HG03558 (cell line): ENCODE results near the gene MYLK3.

Source experiments
- ATAC-seq: cut with Tn5 transposase; IDR thresholded peaks from one replicate; pipeline ENCODE4 v1.9.1; 2021; ENCODE audit warnings: moderate number of reproducible peaks; ENCODE audit not compliant: unreplicated experiment; ENCODE audit errors: extremely low read depth

The MYLK3 gene

DNA sequence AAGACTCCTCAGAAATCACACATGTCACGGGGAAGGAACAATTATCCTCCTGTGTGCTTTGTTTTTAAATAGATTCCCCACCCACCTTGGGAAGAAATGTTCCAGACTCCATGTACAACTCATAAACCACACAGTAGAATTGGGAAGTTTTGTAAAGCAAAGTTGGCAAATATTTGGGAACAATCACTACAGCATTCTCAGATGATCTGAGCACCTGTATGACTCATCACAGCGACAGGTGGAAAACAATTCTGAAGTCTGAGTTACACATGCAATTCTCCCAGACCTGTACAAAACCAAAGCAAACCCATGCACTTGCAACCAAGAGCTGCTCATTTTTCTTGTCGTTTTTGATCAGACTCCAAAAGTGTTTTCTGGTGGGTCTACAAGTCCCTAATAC lies 14.4 kb upstream of the MYLK3 start:
- ATAC-seq = no peak

- ATAC-seq = no peak
Observed at GRCh38 chr16:46759309-46759708, 11.2 kb upstream of the MYLK3 start.

DNA sequence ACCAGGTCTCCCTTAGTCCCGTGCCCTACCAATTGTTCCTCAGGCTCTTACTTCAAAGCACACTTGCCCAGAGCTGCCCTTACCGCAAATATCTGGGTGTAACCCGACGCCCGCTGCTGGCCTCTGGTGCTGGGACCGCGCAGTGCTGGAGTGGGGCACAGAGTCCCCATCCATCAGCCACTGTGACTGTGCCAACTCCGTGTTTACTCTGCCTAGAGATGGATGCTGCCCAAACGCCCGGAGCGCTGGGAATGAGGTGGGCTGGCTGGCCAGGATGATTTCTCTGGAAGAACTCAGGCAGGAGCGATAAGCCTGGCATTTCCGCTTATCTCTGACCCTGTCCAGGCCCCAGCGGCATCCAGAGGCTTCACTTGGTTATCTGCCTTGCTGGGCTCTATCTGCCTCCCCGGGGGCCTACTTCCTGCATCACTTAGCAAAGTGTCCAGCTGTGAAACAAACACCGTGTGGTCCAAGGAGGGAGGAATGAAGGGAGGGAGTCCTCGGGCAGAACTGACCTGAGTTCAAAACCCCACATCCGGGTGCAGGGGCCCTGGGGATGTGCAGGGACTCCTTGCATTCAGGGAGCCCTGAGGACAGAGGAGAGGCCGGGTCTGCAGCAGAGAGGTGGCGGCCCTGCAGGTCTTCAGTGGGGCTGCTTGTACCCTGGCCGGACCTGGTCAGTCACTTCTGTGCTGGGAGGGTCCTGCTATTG lies 9.4 kb upstream of the MYLK3 start:
- ATAC-seq = no peak

- ATAC-seq = no peak
Observed at GRCh38 chr16:46756772-46757171, 8.6 kb upstream of the MYLK3 start.

DNA sequence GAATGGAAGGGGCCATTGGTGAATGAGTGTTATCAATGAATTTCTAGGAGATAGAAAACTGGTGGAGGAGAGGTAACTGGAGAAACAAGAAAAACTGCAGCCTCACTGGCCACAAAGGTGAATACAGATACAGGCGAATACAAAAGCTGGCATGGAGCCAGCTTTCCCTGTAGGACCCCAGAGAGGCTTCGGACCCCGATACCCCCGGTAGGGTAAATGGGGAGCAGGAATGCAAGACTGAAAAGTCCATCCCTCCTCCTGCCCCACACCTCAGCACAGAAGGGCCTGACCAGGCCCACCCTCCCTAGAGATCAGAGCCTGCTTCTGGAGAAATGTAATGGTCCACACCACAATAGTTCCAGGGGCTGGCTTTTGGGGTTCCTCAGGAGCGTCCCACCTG lies 4.9 kb upstream of the MYLK3 start:
- no peak for ATAC-seq

- no peak for ATAC-seq
Observed at GRCh38 chr16:46751381-46751780, 3.2 kb upstream of the MYLK3 start.

GRCh38 chr16:46748775-46749705 lies 896 bp upstream of the MYLK3 start:
- no peak for ATAC-seq

GRCh38 chr16:46746821-46747776 lies 1.0 kb downstream of the MYLK3 start:
- ATAC-seq = no peak

GRCh38 chr16:46745617-46746016 lies 2.5 kb downstream of the MYLK3 start:
- no peak for ATAC-seq

DNA sequence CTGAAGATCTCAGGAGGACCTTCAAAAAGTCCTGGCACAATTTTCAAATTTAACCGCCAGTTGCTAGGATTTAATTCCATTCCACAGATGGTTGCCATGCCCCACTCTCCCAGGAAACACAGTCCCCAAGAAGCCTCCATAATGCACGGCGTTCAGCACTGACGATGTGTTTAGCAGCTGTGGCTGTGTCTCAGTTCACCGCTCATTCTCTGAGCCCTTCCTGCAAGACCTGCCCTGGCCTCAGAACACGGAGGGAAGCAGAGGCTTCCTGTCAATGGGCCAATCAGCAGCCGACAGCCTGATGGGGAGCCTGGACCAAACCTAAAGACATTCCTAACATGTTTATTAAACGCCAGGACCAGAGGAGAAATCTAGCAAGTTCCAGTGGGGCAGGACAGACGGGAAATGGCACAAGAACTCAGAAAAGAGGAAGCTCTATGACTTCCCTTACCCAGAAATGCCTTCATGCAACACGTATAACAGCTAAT lies 4.9 kb downstream of the MYLK3 start:
- ATAC-seq = no peak

- ATAC-seq = no peak
Observed at GRCh38 chr16:46739934-46740333, 8.2 kb downstream of the MYLK3 start.

DNA sequence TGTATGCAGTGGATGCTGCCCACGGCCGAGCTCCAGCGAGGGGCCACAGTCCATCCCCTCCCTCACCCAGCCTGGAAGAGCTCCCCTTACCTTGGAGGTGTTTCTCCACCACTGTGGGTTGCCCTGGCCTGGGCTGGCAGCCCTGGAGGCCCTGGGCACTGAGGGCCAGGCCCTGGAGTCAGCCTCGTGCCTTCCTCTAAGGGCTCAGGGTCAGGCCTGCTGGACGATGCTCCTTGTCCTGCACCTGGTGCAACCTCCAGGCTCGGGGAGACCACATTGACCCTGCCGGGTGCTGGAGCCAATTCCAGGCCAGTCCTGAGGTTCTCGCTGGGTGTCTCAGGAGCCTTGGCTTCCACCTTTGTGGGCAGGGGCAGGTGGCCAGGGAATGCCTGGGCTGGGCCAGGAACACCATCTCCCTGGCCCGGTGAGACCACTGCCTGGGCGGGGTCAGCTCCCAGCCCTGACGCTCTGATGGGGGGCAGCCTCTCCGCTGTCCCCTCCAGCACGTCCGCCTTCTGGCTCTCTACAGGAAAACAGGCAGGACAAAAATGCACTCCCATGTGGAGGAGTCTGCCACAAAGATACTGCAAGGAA lies 10.4 kb downstream of the MYLK3 start:
- ATAC-seq = no peak

GRCh38 chr16:46736695-46737094 lies 11.4 kb downstream of the MYLK3 start:
- ATAC-seq = no peak

GRCh38 chr16:46733319-46733830 lies 14.8 kb downstream of the MYLK3 start:
- ATAC-seq = no peak

DNA sequence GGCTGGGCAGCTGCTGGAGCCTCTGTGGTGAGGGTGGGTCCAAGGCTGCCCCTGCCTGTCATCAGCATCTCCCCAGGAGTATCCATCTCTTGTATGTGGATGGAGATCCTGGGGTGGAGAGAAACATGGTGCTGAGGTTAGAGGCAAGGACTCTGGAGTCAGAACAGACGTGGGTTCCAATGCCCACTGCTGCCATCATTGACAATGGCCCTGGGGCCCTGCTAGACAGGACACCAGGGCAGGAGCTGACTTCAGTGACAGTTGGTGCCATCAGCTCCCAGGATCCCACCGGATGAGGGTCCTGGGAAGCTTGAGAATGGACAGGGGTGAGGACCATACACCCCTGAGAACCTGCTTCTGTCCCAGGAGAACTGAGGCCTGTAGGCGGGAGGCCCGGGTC lies 15.6 kb downstream of the MYLK3 start:
- ATAC-seq = no peak

GRCh38 chr16:46731691-46732555 lies 16.2 kb downstream of the MYLK3 start:
- no peak for ATAC-seq

- no peak for ATAC-seq
Observed at GRCh38 chr16:46730801-46731690, 17.1 kb downstream of the MYLK3 start.

GRCh38 chr16:46730126-46730525 lies 18.0 kb downstream of the MYLK3 start:
- ATAC-seq = no peak
